Astrocyte (in vitro differentiated cells and primary cell): ENCODE data around the gene INSC. TPM values are rescaled to one million over a fixed set of nuclear protein-coding genes. Genes with fewer than 3 reads are reported as not detected.

ENCODE experiments used
- DNase-seq: peaks from one replicate; pipeline ENCODE4 v3.0.0-alpha.2; 2010; ENCODE audit warnings: low read depth
- FAIRE-seq: peaks from 2 replicates; lab custom pipeline; 2011; peaks lifted over from hg19 to GRCh38; lab: Jason Lieb, UNC
- H2AFZ ChIP-seq: 2 replicates; pipeline ENCODE4 v1.6.0; 2012; ENCODE audit warnings: low read depth, low read length, inconsistent platforms
- H3K27ac ChIP-seq: 2 replicates; pipeline ENCODE4 v1.5.1; 2011; ENCODE audit warnings: low read depth, low read length, inconsistent platforms
- H3K27me3 ChIP-seq: 2 replicates; pipeline ENCODE4 v1.6.0; 2011; ENCODE audit warnings: low read length, inconsistent platforms; ENCODE audit not compliant: insufficient read depth
- H3K36me3 ChIP-seq: 2 replicates; pipeline ENCODE4 v1.5.1; 2011; ENCODE audit warnings: low read length, inconsistent platforms; ENCODE audit not compliant: insufficient read depth
- H3K4me1 ChIP-seq: 2 replicates; pipeline ENCODE4 v1.5.1; 2011; ENCODE audit warnings: low read length, inconsistent platforms; ENCODE audit not compliant: insufficient read depth
- H3K4me2 ChIP-seq: 2 replicates; pipeline ENCODE4 v1.6.0; 2012; ENCODE audit warnings: low read length, inconsistent platforms
- H3K4me3 ChIP-seq: 2 replicates; pipeline ENCODE4 v1.5.1; 2011; ENCODE audit warnings: low read depth, mild to moderate bottlenecking, low read length, inconsistent platforms; ENCODE audit not compliant: insufficient read depth
- H3K79me2 ChIP-seq: 2 replicates; pipeline ENCODE4 v1.6.0; 2012; ENCODE audit warnings: mild to moderate bottlenecking, low read length, inconsistent platforms; ENCODE audit not compliant: insufficient read depth
- H3K9ac ChIP-seq: 2 replicates; pipeline ENCODE4 v1.6.0; 2012; ENCODE audit warnings: mild to moderate bottlenecking, low read length, inconsistent platforms
- H3K9me3 ChIP-seq: 2 replicates; pipeline ENCODE4 v1.5.1; 2012; ENCODE audit warnings: low read depth, mild to moderate bottlenecking, low read length, inconsistent platforms; ENCODE audit not compliant: insufficient read depth
- H4K20me1 ChIP-seq: 2 replicates; pipeline ENCODE4 v1.6.0; 2012; ENCODE audit warnings: low read length, inconsistent platforms; ENCODE audit not compliant: insufficient read depth
- H3K27ac Mint-ChIP-seq: one replicate; pipeline ENCODE4 v1.8.0; 2021; ENCODE audit warnings: mild to moderate bottlenecking, mixed read lengths; ENCODE audit not compliant: unreplicated experiment
- H3K27me3 Mint-ChIP-seq: one replicate; pipeline ENCODE4 v1.8.0; 2021; ENCODE audit warnings: low read depth, mixed read lengths; ENCODE audit not compliant: unreplicated experiment
- H3K36me3 Mint-ChIP-seq: one replicate; pipeline ENCODE4 v1.8.0; 2021; ENCODE audit warnings: low read depth, mixed read lengths; ENCODE audit not compliant: unreplicated experiment
- H3K4me1 Mint-ChIP-seq: one replicate; pipeline ENCODE4 v1.8.0; 2021; ENCODE audit warnings: low read depth, mixed read lengths; ENCODE audit not compliant: unreplicated experiment
- H3K4me3 Mint-ChIP-seq: one replicate; pipeline ENCODE4 v1.8.0; 2021; ENCODE audit warnings: mild to moderate bottlenecking, moderate library complexity, mixed read lengths; ENCODE audit not compliant: unreplicated experiment
- H3K9me3 Mint-ChIP-seq: one replicate; pipeline ENCODE4 v1.8.0; 2021; ENCODE audit warnings: mild to moderate bottlenecking, mixed read lengths; ENCODE audit not compliant: unreplicated experiment
- EZH2 ChIP-seq: IDR thresholded peaks from 2 replicates; pipeline ENCODE4 v1.6.1; 2012; ENCODE audit warnings: mild to moderate bottlenecking, low read length, inconsistent platforms; ENCODE audit not compliant: insufficient read depth
- total RNA-seq: library from RNA; stranded (reverse); gene quantifications from 2 replicates; pipeline ENCODE4 v1.2.1, GENCODE V29; 2021
- TF ChIP-seq, protein P1 (sequence below): IDR thresholded peaks from 2 replicates; pipeline ENCODE4 v1.5.1; 2011; ENCODE audit warnings: low read depth, mild to moderate bottlenecking, inconsistent platforms, low read length, moderate library complexity; ENCODE audit not compliant: insufficient read depth

The INSC gene
- total RNA-seq, 1 donor from 2014 or later = not detected

GRCh38 chr11:15091625-15092024 is 23.1 kb upstream of the INSC start:
- H3K36me3 Mint-ChIP-seq = no peaks in the 10 kb centered on the region
- no peak overlapping the region for H2AFZ ChIP-seq
- no peak overlapping the region for H3K27ac ChIP-seq
- H3K4me1 Mint-ChIP-seq = peaks cover 4% of the 10 kb centered on the region
- no peak overlapping the region for H3K4me2 ChIP-seq
- H3K27me3 ChIP-seq = no peaks in the 10 kb centered on the region
- no peak overlapping the region for H3K9ac ChIP-seq
- peaks cover 2% of the 10 kb centered on the region for H3K27me3 Mint-ChIP-seq
- H3K9me3 Mint-ChIP-seq = no peaks in the 10 kb centered on the region
- no peaks in the 10 kb centered on the region for H3K79me2 ChIP-seq
- DNase-seq = no peak
- H3K4me3 Mint-ChIP-seq = no peak overlapping the region
- no peak for FAIRE-seq
- H4K20me1 ChIP-seq = no peaks in the 10 kb centered on the region
- H3K9me3 ChIP-seq = no peaks in the 10 kb centered on the region
- no peak overlapping the region for H3K27ac Mint-ChIP-seq
- TF ChIP-seq EZH2 = no peak
- TF ChIP-seq, protein P1, sequence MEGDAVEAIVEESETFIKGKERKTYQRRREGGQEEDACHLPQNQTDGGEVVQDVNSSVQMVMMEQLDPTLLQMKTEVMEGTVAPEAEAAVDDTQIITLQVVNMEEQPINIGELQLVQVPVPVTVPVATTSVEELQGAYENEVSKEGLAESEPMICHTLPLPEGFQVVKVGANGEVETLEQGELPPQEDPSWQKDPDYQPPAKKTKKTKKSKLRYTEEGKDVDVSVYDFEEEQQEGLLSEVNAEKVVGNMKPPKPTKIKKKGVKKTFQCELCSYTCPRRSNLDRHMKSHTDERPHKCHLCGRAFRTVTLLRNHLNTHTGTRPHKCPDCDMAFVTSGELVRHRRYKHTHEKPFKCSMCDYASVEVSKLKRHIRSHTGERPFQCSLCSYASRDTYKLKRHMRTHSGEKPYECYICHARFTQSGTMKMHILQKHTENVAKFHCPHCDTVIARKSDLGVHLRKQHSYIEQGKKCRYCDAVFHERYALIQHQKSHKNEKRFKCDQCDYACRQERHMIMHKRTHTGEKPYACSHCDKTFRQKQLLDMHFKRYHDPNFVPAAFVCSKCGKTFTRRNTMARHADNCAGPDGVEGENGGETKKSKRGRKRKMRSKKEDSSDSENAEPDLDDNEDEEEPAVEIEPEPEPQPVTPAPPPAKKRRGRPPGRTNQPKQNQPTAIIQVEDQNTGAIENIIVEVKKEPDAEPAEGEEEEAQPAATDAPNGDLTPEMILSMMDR = no peak
- no peaks in the 10 kb centered on the region for H3K36me3 ChIP-seq
- no peaks in the 10 kb centered on the region for H3K4me1 ChIP-seq
- no peak overlapping the region for H3K4me3 ChIP-seq

DNA sequence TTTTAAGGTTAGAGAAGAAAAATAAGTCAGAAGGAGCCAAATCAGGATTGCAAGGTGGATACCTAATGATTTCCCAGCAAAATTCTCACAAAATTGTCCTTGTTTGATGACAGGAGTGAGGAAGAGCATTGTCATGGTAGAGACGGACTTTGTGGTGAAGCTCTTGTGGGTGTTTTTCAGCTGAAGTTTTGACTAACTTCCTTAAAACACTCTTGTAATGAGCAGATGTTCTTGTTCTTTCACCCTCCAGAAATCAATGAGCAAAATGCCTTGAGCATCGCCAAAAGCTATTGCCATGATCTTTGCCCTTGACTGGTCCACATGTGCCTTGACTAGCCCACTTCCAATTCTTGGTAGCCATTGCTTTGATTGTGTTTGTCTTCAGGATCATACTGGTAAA is 21.3 kb upstream of the INSC start:
- H3K4me3 Mint-ChIP-seq = no peak overlapping the region
- Histone ChIP-seq H3K4me2 (no peak overlapping the region), H3K36me3 (no peaks in the 10 kb centered on the region), H3K4me3 (no peak overlapping the region), H3K9ac (no peak overlapping the region), H4K20me1 (no peaks in the 10 kb centered on the region), H3K27ac (no peak overlapping the region), H3K9me3 (no peaks in the 10 kb centered on the region), H3K27me3 (peaks cover 3% of the 10 kb centered on the region), H2AFZ (no peak overlapping the region), H3K79me2 (no peaks in the 10 kb centered on the region), H3K4me1 (no peaks in the 10 kb centered on the region)
- H3K27me3 Mint-ChIP-seq = peaks cover 2% of the 10 kb centered on the region
- FAIRE-seq (no peak), DNase-seq (no peak)
- H3K9me3 Mint-ChIP-seq = no peaks in the 10 kb centered on the region
- H3K27ac Mint-ChIP-seq = no peak overlapping the region
- peaks cover 4% of the 10 kb centered on the region for H3K4me1 Mint-ChIP-seq
- no peaks in the 10 kb centered on the region for H3K36me3 Mint-ChIP-seq
- no peak for TF ChIP-seq EZH2
- TF ChIP-seq, protein P1 = no peak

GRCh38 chr11:15095736-15096228 is 18.9 kb upstream of the INSC start:
- no peak overlapping the region for H3K9ac ChIP-seq
- H3K4me2 ChIP-seq = no peak overlapping the region
- H3K79me2 ChIP-seq = no peaks in the 10 kb centered on the region
- Mint-ChIP-seq H3K27me3 (peaks cover 14% of the 10 kb centered on the region), H3K27ac (no peak overlapping the region), H3K4me1 (peaks cover 4% of the 10 kb centered on the region), H3K9me3 (no peaks in the 10 kb centered on the region), H3K36me3 (no peaks in the 10 kb centered on the region), H3K4me3 (no peak overlapping the region)
- peaks cover 18% of the 10 kb centered on the region for H3K27me3 ChIP-seq
- DNase-seq (no peak), FAIRE-seq (no peak)
- H4K20me1 ChIP-seq = no peaks in the 10 kb centered on the region
- H3K4me3 ChIP-seq = no peak overlapping the region
- H3K4me1 ChIP-seq = no peaks in the 10 kb centered on the region
- no peak overlapping the region for H3K27ac ChIP-seq
- no peaks in the 10 kb centered on the region for H3K9me3 ChIP-seq
- no peak overlapping the region for H2AFZ ChIP-seq
- H3K36me3 ChIP-seq = no peaks in the 10 kb centered on the region
- TF ChIP-seq, protein P1 = no peak
- TF ChIP-seq EZH2 = no peak
